Caki2 (cell line): Measurements from ENCODE around the gene THADA. TPM values are rescaled to one million over a fixed set of nuclear protein-coding genes. Genes with fewer than 3 reads are reported as not detected.
"Not testable (repeated sequence)": the region's sequence is repeated elsewhere in the genome, so short reads cannot be mapped to it uniquely, and the experiment has no call there.

Experiments used
- DNase-seq: peaks from one replicate; pipeline ENCODE4 v3.0.0-alpha.2; 2015; ENCODE audit warnings: low read depth
- in situ Hi-C: cut with HindIII; loops from 2 replicates; pipeline ENCODE4 v1.10.0; 2016; ENCODE audit warnings: low sequenced_read_pairs, low pct_unique_long_range_greater_than_20kb, mixed read lengths
- total RNA-seq: library from RNA; depleted of rRNA; stranded (reverse); fragments of >200 nt; shearing (Covaris generic); gene quantifications from 2 replicates; pipeline ENCODE4 v1.2.3, GENCODE V29; 2014; ENCODE audit warnings: low replicate concordance

The THADA gene
- total RNA-seq, 1 experiment from 2014 or later, result 30.0 TPM

- no peak for DNase-seq
- in situ Hi-C loops, result no loop called here
Measured at GRCh38 chr2:43605851-43606250, 10.0 kb upstream of the THADA start.

DNA sequence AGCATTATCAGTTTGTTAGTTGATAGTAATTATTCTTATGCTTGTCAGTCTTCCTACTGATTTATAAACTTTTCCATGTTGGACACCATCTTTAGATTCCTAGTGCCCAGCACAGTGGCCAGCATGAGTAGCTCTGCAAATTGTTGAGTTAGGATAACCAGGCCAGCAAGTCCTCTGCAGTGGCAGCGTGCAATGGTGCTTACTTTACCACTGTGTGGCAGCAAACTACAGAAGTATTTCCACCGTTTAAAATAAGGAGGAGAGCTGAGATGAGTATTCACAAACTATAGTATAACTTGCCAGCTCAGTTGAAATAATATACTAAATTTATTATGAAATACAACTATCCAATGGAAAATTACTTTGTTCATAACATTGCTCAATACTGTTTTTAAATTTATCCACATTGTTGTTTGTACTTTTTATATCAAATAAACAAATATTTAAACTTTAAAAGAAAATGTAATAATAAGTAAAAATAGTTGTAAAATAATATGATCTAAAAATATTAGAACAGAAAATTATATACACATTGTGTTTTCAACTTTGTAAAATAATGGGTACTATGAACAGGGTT, 9.3 kb upstream of the THADA start:
- in situ Hi-C loops, result no loop called here
- peak; percentile 52 for DNase-seq

DNA sequence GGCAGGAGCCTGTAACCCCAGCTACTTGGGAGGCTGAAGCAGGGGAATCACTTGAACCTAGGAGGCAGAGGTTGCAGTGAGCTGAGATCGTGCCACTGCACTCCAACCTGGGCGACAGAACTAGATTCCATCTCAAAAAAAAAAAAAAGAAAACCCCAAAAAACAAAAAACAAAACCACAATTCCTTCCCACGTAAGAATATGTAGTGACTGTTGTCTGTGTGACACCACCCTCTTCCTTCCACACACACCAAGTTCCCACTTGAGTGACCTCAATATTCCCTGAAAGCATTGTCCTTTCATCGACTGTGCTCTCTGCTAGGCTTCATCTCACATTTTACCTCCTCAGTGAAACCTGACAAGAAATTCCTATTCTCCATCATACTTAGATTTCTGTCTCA, 8.8 kb upstream of the THADA start:
- no peak for DNase-seq
- in situ Hi-C loops, result no loop called here

DNA sequence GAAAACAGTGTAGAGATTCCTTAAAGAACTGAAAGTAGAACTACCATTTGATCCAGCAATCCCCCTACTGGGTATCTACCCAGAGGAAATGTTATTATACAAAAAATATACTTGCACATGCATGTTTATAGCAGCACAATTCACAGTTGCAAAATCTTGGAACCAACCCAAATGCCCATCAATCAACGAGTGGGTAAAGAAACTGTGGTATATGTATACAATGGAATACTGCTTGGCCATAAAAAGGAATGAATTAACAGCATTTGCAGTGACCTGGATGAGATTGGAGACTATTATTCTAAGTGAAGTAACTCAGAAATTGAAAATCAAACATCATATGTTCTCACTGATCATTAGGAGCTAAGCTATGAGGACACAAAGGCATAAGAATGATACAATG, 4.8 kb upstream of the THADA start:
- in situ Hi-C loops, DNase-seq: not testable (repeated sequence)

GRCh38 chr2:43594875-43595274, 963 bp downstream of the THADA start:
- in situ Hi-C loops, result no loop called here
- no peak for DNase-seq

GRCh38 chr2:43593254-43593653, 2.6 kb downstream of the THADA start:
- no peak for DNase-seq

GRCh38 chr2:43592443-43592842, 3.4 kb downstream of the THADA start:
- in situ Hi-C loops, result no loop called here
- DNase-seq, result no peak

More at GRCh38 chr2:43593254-43593653, 2.6 kb downstream of the THADA start:
- in situ Hi-C loops, result no loop called here

DNA sequence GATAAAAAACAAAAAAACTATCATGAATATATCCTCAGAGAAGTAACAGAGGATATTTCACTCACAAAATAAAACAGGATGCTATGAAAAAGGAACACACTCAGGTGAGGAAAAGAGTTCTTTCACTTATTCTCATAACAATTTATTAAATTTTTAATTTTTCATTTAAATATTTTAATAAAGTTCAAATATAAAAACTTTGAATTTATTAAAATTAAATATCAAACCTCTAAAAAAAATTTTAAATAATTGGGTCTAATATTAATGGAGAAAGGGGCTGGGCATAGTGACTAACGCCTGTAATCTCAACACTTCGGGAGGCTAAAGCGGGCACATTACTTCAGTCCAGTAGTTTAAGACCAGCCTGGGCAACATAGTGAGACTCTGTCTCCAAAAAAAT, 10.1 kb downstream of the THADA start:
- in situ Hi-C loops, result no loop called here
- no peak for DNase-seq

GRCh38 chr2:43579275-43579981, 16.4 kb downstream of the THADA start:
- in situ Hi-C loops, result no loop called here
- no peak for DNase-seq

GRCh38 chr2:43576981-43577892, 18.6 kb downstream of the THADA start:
- peak; percentile 29 for DNase-seq
- in situ Hi-C loops, result no loop called here

- DNase-seq, result no peak
- in situ Hi-C loops, result no loop called here
Measured at GRCh38 chr2:43572244-43572643, 23.6 kb downstream of the THADA start.

DNA sequence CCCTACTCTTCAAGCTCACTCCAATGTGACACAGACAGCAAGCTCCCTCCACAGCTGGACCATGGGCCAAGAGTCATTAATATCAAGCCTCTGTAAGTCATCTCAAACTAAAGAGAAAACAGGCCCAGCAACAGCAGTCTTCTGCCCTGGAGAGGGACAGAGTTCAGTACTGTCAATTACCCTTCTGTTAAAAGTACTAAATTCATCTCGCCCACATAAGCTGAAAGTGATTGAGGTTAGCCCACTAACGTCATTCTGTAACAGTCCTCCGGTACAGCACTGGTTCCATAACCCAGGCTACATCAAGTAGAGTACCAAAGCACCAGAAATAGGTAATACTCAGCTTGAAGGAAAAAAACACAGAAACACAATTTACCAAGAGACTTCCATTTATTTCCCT, 25.9 kb downstream of the THADA start:
- DNase-seq, result no peak
- in situ Hi-C loops, result no loop called here

GRCh38 chr2:43568228-43568627, 27.6 kb downstream of the THADA start:
- DNase-seq, result no peak
- in situ Hi-C loops, result no loop called here

- no peak for DNase-seq
- in situ Hi-C loops, result no loop called here
Measured at GRCh38 chr2:43566461-43566729, 29.4 kb downstream of the THADA start.

GRCh38 chr2:43563679-43564078, 32.2 kb downstream of the THADA start:
- in situ Hi-C loops, result no loop called here
- no peak for DNase-seq

DNA sequence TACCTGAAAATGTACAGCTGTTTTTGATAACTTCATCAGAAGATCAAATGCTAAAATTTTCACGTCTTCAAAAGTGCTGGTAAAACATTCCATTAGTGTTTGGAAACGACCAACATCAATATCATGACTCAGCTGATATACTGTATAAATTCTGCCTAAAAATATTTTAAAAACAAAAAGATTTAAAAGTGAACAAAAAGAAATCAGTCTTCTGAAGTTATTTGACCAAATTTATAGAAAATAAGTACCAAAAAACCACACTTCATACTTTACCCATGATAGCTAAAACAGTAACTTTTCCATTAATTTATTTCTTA, 35.6 kb downstream of the THADA start:
- in situ Hi-C loops, result no loop called here

GRCh38 chr2:43559391-43560230, 36.2 kb downstream of the THADA start:
- no peak for DNase-seq
- in situ Hi-C loops, result no loop called here

More for the DNA sequence above, 35.6 kb downstream of the THADA start:
- DNase-seq, result no peak

GRCh38 chr2:43557196-43557595, 38.6 kb downstream of the THADA start:
- DNase-seq, result no peak
- in situ Hi-C loops, result no loop called here

DNA sequence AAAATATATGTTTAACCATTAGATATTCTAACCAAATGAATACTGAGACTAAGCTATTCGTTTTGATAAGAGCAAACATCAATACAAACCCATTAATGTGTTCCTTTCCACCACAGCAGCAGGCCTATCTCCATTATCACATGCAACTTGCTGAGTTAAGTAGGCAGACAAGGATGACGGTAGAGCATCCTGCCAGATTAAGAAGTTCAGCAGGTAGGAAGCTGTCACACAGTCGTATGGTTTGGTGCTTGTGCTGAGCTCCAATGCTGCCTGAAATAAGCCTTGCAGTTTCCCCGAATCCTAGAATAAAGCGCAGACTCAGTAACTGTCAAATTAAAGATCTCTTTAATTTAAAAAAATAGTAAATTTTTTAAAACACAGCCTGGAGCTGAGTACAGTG, 39.6 kb downstream of the THADA start:
- in situ Hi-C loops, result no loop called here
- no peak for DNase-seq
